Epithelial cell of esophagus (primary cell): ENCODE data around the gene WASHC3.
A peak's percentile ranks its signal among the peaks of the same experiment; 100 is the strongest.

Experiments used
- DNase-seq: peaks from one replicate; pipeline ENCODE4 v3.0.0; 2010; ENCODE audit warnings: low read depth
- H3K4me3 ChIP-seq: 2 replicates; pipeline ENCODE4 v1.5.1; 2011; ENCODE audit warnings: mild to moderate bottlenecking, low read length, control low read depth
- CTCF ChIP-seq: IDR thresholded peaks from 2 replicates; pipeline ENCODE4 v1.5.1; 2011; ENCODE audit warnings: low read depth, mild to moderate bottlenecking, low read length, control low read depth, inconsistent platforms; ENCODE audit not compliant: insufficient read depth; ENCODE audit errors: missing control alignments

The WASHC3 gene

GRCh38 chr12:102050660-102051430 lies 10.9 kb downstream of the WASHC3 start:
- TF ChIP-seq CTCF = no peak
- no peak for DNase-seq
- H3K4me3 ChIP-seq = no peak overlapping the region

- no peak for DNase-seq
- TF ChIP-seq CTCF = no peak
- no peak overlapping the region for H3K4me3 ChIP-seq
Measured at GRCh38 chr12:102043928-102044327, 17.9 kb downstream of the WASHC3 start.

- DNase-seq = peak; percentile 6
- TF ChIP-seq CTCF = no peak
- H3K4me3 ChIP-seq = no peak overlapping the region
Measured at GRCh38 chr12:102033991-102034745, 27.6 kb downstream of the WASHC3 start.

GRCh38 chr12:102031852-102032251 lies 29.9 kb downstream of the WASHC3 start:
- no peak for DNase-seq
- no peak overlapping the region for H3K4me3 ChIP-seq
- no peak for TF ChIP-seq CTCF

GRCh38 chr12:102029141-102029540 lies 32.6 kb downstream of the WASHC3 start:
- H3K4me3 ChIP-seq = no peak overlapping the region
- no peak for TF ChIP-seq CTCF
- DNase-seq = no peak

- H3K4me3 ChIP-seq = no peak overlapping the region
- TF ChIP-seq CTCF = no peak
- no peak for DNase-seq
Measured at GRCh38 chr12:102026728-102027127, 35.1 kb downstream of the WASHC3 start.
